HEK293 (cell line): Measurements from ENCODE around the gene IP6K2.
"Not testable (repeated sequence)": the region's sequence is repeated elsewhere in the genome, so short reads cannot be mapped to it uniquely, and the experiment has no call there.

Experiments
- CTCF ChIA-PET: fragments of 350-600 bp; formaldehyde crosslinking; extraction: SDS; loops from one replicate; lab custom pipeline; 2021; ENCODE audit warnings: antibody characterized with exemption; lab: Yijun Ruan, JAX
- POLR2A ChIA-PET: fragments of 300-600 bp; formaldehyde crosslinking; extraction: SDS; loops from one replicate; lab custom pipeline; 2020; ENCODE audit warnings: antibody characterized with exemption, inconsistent platforms; lab: Yijun Ruan, JAX
- H3K27ac ChIP-seq: fragments of 200-500 bp; sonication (Bioruptor generic); 2 replicates; pipeline ENCODE4 v1.5.1; 2014; ENCODE audit warnings: low read depth, low read length, control low read depth, inconsistent platforms; ENCODE audit errors: extremely low read depth
- H3K36me3 ChIP-seq, 2 experiments: fragments of 200-500 bp in 1 of 2; sonication (Bioruptor generic) in 1 of 2; 1 replicate in 1 of 2; 2 replicates in 1 of 2; pipeline ENCODE4 v1.5.1; 2014 to 2017; ENCODE audit warnings: inconsistent platforms in 2 of 2, low read length in 2 of 2; ENCODE audit not compliant: control insufficient read depth in 2 of 2, insufficient read depth in 1 of 2
- H3K4me1 ChIP-seq: fragments of 200-500 bp; sonication (Bioruptor generic); 2 replicates; pipeline ENCODE4 v1.5.1; 2014; ENCODE audit warnings: mild to moderate bottlenecking, low read length, inconsistent platforms; ENCODE audit not compliant: control insufficient read depth, insufficient read depth
- H3K4me3 ChIP-seq: 2 replicates; pipeline ENCODE4 v1.5.1; 2011; ENCODE audit warnings: low read depth, mild to moderate bottlenecking, control low read depth, low read length, moderate library complexity
- H3K9me3 ChIP-seq: fragments of 200-500 bp; sonication (Bioruptor generic); 2 replicates; pipeline ENCODE4 v1.5.1; 2014; ENCODE audit warnings: low read depth, low read length, inconsistent platforms; ENCODE audit not compliant: control insufficient read depth, insufficient read depth
- GFI1B ChIP-seq: fragments of 450-650 bp; formaldehyde crosslinking; IDR thresholded peaks from 2 replicates; pipeline ENCODE4 v1.5.1; 2016; ENCODE audit warnings: missing biosample characterization, missing genetic modification characterization
- GLIS2 ChIP-seq: fragments of 450-650 bp; formaldehyde crosslinking; IDR thresholded peaks from 2 replicates; pipeline ENCODE4 v1.5.1; 2016; ENCODE audit warnings: missing biosample characterization, missing genetic modification characterization
- IKZF3 ChIP-seq: fragments of 450-650 bp; IDR thresholded peaks from 2 replicates; pipeline ENCODE4 v1.5.0; 2018; ENCODE audit warnings: missing biosample characterization, mild to moderate bottlenecking, missing genetic modification characterization, moderate library complexity
- OSR2 ChIP-seq: fragments of 450-650 bp; formaldehyde crosslinking; IDR thresholded peaks from 2 replicates; pipeline ENCODE4 v1.5.1; 2016; ENCODE audit warnings: missing biosample characterization, missing genetic modification characterization
- PRDM1 ChIP-seq: fragments of 450-650 bp; formaldehyde crosslinking; IDR thresholded peaks from 2 replicates; pipeline ENCODE4; 2016; ENCODE audit warnings: missing biosample characterization, missing genetic modification characterization
- SP2 ChIP-seq: fragments of 450-650 bp; formaldehyde crosslinking; IDR thresholded peaks from 2 replicates; pipeline ENCODE4 v1.5.1; 2016; ENCODE audit warnings: missing biosample characterization, missing genetic modification characterization
- ZBTB20 ChIP-seq: fragments of 450-650 bp; formaldehyde crosslinking; IDR thresholded peaks from 2 replicates; pipeline ENCODE4 v1.5.1; 2016; ENCODE audit warnings: missing biosample characterization, missing genetic modification characterization
- ZEB2 ChIP-seq: fragments of 450-650 bp; formaldehyde crosslinking; IDR thresholded peaks from 2 replicates; pipeline ENCODE4 v1.5.1; 2016; ENCODE audit warnings: missing biosample characterization, missing genetic modification characterization
- ZNF146 ChIP-seq: fragments of 450-650 bp; formaldehyde crosslinking; IDR thresholded peaks from 2 replicates; pipeline ENCODE4 v1.5.1; 2016; ENCODE audit warnings: missing biosample characterization, missing genetic modification characterization
- ZNF366 ChIP-seq: fragments of 450-650 bp; formaldehyde crosslinking; conservative IDR thresholded peaks from 2 replicates; pipeline ENCODE4 v1.5.1; 2016; ENCODE audit warnings: missing biosample characterization, missing genetic modification characterization
- ZNF660 ChIP-seq: fragments of 450-650 bp; IDR thresholded peaks from 2 replicates; pipeline ENCODE4 v1.5.1; 2018; ENCODE audit warnings: missing biosample characterization, mild to moderate bottlenecking, missing genetic modification characterization
- ZNF701 ChIP-seq: fragments of 450-650 bp; formaldehyde crosslinking; IDR thresholded peaks from 2 replicates; pipeline ENCODE4 v1.5.1; 2016; ENCODE audit warnings: missing biosample characterization, missing genetic modification characterization
- ZNF707 ChIP-seq: fragments of 450-650 bp; formaldehyde crosslinking; IDR thresholded peaks from 2 replicates; pipeline ENCODE4 v1.5.1; 2016; ENCODE audit warnings: missing biosample characterization, missing genetic modification characterization
- ZNF768 ChIP-seq: fragments of 450-650 bp; formaldehyde crosslinking; IDR thresholded peaks from 2 replicates; pipeline ENCODE4 v1.5.1; 2018; ENCODE audit warnings: missing biosample characterization, mild to moderate bottlenecking, missing genetic modification characterization
- TF ChIP-seq, protein P1 (sequence below): fragments of 450-650 bp; formaldehyde crosslinking; optimal IDR thresholded peaks from 2 replicates; pipeline ENCODE3; 2016; ENCODE audit warnings: missing biosample characterization, mild to moderate bottlenecking, missing genetic modification characterization
- TF ChIP-seq, protein P2 (sequence below): fragments of 450-650 bp; formaldehyde crosslinking; IDR thresholded peaks from 2 replicates; pipeline ENCODE4 v1.5.1; 2016; ENCODE audit warnings: missing biosample characterization, missing genetic modification characterization

IP6K2 gene

DNA sequence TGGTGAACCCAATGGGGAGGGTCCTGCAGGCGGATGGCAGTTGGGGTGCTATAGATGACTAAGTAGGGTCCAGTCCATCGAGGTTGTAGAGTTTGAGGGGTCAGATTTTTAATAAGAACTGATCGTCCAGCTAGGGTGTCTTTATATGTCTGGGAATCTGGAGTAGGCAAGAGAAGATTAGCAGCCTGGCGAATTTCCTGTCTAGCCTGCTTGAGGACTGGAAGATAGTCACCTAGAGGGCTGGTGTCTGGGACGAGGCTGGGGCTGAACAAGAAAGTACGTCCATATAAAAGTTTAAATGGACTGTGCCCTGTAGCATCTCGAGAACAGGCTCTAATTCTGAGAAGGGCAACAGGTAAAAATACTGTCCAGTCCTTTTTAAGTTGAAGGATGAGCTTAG is 6.7 kb upstream of the IP6K2 start (continued):
- TF ChIP-seq, protein P1, sequence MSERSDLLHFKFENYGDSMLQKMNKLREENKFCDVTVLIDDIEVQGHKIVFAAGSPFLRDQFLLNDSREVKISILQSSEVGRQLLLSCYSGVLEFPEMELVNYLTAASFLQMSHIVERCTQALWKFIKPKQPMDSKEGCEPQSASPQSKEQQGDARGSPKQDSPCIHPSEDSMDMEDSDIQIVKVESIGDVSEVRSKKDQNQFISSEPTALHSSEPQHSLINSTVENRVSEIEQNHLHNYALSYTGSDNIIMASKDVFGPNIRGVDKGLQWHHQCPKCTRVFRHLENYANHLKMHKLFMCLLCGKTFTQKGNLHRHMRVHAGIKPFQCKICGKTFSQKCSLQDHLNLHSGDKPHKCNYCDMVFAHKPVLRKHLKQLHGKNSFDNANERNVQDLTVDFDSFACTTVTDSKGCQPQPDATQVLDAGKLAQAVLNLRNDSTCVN (tag by site-specific recombination): no peak
- no peak for TF ChIP-seq ZNF701 (tag by site-specific recombination)
- no peak for TF ChIP-seq ZNF660
- no peak for TF ChIP-seq ZNF366
- TF ChIP-seq ZNF707: no peak
- TF ChIP-seq, all 188 proteins: peak for 0

DNA sequence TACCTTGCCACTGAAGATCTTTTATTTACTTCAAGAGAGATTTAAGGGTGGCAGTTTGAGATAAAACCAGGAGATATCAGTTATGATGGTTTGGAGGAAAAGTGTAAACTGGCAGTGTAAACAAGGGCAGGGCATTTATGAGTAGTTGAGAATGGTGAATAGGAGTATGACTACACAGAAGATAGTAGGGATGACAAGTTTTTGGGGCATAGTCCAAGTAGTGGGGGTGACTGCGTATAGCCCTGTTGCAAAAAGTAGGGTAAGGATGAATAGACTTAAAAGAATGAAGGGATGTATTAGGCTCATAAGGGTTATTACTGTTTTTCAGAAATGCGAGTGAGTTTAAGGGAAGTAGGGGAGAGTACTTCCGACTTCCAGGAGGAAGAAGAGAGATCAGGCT is 6.3 kb upstream of the IP6K2 start:
- H3K9me3 ChIP-seq, H3K27ac ChIP-seq, POLR2A ChIA-PET, H3K4me1 ChIP-seq, CTCF ChIA-PET, H3K36me3 ChIP-seq, H3K4me3 ChIP-seq: not testable (repeated sequence)

DNA sequence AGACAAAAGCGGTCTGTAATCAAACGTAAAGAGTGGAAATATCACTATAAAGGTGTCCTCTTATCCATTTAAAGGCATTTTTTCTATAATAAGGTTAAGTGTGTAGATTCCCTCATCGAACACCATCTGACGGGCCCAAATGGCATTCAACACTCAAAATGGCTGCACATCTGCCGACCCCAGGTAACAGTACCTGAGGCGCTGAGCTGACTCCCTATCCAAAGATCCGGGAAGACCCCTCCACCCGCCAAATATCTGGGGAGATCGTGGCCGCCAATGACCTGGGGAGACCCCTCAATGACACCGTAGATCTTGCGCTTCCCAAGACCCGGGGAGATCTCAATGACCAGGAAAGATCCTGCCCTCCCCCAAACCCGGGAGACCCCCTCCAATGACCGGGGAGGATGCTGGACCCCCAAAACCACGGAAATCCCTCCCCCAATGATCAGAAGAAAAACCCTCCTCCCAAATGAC is 476 bp downstream of the IP6K2 start:
- peak; percentile 36; the same call in 1 of the 2 replicates for TF ChIP-seq IKZF3 (tag by site-specific recombination)
- TF ChIP-seq, protein P2, sequence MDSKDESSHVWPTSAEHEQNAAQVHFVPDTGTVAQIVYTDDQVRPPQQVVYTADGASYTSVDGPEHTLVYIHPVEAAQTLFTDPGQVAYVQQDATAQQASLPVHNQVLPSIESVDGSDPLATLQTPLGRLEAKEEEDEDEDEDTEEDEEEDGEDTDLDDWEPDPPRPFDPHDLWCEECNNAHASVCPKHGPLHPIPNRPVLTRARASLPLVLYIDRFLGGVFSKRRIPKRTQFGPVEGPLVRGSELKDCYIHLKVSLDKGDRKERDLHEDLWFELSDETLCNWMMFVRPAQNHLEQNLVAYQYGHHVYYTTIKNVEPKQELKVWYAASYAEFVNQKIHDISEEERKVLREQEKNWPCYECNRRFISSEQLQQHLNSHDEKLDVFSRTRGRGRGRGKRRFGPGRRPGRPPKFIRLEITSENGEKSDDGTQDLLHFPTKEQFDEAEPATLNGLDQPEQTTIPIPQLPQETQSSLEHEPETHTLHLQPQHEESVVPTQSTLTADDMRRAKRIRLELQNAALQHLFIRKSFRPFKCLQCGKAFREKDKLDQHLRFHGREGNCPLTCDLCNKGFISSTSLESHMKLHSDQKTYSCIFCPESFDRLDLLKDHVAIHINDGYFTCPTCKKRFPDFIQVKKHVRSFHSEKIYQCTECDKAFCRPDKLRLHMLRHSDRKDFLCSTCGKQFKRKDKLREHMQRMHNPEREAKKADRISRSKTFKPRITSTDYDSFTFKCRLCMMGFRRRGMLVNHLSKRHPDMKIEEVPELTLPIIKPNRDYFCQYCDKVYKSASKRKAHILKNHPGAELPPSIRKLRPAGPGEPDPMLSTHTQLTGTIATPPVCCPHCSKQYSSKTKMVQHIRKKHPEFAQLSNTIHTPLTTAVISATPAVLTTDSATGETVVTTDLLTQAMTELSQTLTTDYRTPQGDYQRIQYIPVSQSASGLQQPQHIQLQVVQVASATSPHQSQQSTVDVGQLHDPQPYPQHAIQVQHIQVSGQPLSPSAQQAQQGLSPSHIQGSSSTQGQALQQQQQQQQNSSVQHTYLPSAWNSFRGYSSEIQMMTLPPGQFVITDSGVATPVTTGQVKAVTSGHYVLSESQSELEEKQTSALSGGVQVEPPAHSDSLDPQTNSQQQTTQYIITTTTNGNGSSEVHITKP (tag by site-specific recombination): peak; percentile 64; the same call in 1 of the 2 replicates
- TF ChIP-seq ZEB2 (tag by site-specific recombination): 0 out of 2 replicates have a peak, but pooled peaks have one; percentile 17
- TF ChIP-seq OSR2: no peak
- TF ChIP-seq ZBTB20 (tag by site-specific recombination): 0 out of 2 replicates have a peak, but pooled peaks have one; percentile 14
- peak; percentile 36; the same call in 1 of the 2 replicates for TF ChIP-seq GLIS2
- TF ChIP-seq ZNF146 (tag by site-specific recombination): no peak
- CTCF ChIA-PET: interaction anchor here (0.5 to 2.3 kb wide), 5 partner anchors 12 to 195 kb away, joined by 3 to 4 read pairs (median 4); partner anchors contain the start of gene NCKIPSD

DNA sequence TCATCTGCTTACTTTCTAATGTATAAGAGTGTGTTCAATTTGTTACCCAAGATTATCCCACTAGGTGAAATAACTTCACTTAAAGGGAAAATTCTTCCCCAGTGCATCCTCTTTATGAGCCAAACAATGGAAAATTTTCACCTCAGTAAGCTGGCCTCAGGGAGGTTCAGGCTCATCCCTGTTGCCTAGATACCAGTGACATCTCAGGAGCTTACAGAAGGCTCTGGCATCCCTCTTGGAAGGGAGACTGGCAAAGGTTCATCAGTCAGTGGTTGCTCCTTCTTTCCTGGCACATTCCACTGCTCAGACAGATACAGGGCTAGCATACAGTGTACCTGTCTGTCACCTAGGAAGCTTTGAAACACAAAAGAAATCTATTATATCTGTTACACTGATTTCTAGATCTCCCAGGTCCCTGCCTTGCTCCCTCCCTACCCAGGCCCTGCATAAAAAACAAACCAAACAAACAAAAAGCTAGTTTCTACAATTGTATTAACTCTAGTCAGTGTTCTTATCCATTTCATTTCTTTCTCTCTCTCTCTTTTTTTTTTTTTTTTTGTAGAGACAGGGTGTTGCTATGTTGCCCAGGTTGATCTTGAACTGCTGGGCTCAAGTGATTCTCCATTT is 1.7 kb downstream of the IP6K2 start:
- Histone ChIP-seq H3K36me3 (peaks cover 16 to 46% of the 10 kb centered on the region in 2 experiments; a peak in 2 of 3 replicates), H3K4me1 (no peaks in the 10 kb centered on the region), H3K27ac (no peak overlapping the region)
- TF ChIP-seq SP2 (tag by site-specific recombination) (no peak), PRDM1 (tag by site-specific recombination) (0 out of 2 replicates have a peak, but pooled peaks have one; percentile 39), ZNF768 (tag by site-specific recombination) (no peak), GFI1B (tag by site-specific recombination) (no peak)
- TF ChIP-seq, protein P2 (tag by site-specific recombination): peak; percentile 31
- TF ChIP-seq, all 188 proteins: peak for 2
- CTCF ChIA-PET: interaction anchor here (1.2 kb wide), 1 partner anchor 24 kb away, joined by 7 read pairs; no protein-coding TSS in a partner anchor
- no peaks in the 10 kb centered on the region for H3K9me3 ChIP-seq
- POLR2A ChIA-PET: interaction anchor here (0.6 kb wide), 1 partner anchor 10 kb away, joined by 3 read pairs; no protein-coding TSS in a partner anchor
- H3K4me3 ChIP-seq: peak overlapping the region; percentile 67

More for the DNA sequence above, 476 bp downstream of the IP6K2 start:
- peak overlapping the region; percentile 80 for H3K27ac ChIP-seq
- H3K36me3 ChIP-seq: peaks cover 9 to 33% of the 10 kb centered on the region in 2 experiments; a peak in 2 of 3 replicates
- no peaks in the 10 kb centered on the region for H3K4me1 ChIP-seq
- POLR2A ChIA-PET: interaction anchor here (1.0 to 2.0 kb wide), 6 partner anchors 10 to 305 kb away, joined by 3 to 6 read pairs (median 4); partner anchors contain the start of genes ATRIP, NDUFAF3 and WDR6
- no peaks in the 10 kb centered on the region for H3K9me3 ChIP-seq
- peak overlapping the region; percentile 67 for H3K4me3 ChIP-seq
